Measurements from ENCODE around the gene VRK1. TPM values are rescaled to one million over a fixed set of nuclear protein-coding genes. Genes with fewer than 3 reads are reported as not detected.

The VRK1 gene
- total RNA-seq, 1 experiment from 2014 or later, result 26.5 TPM

- Histone ChIP-seq H3K9me3 (ENCODE audit: control insufficient read depth, insufficient read depth, low read depth, low read length) (no peaks in the 10 kb centered on the region), H3K4me3 (ENCODE audit: low read depth in 2 of 2, low read length in 2 of 2) (no peak overlapping the region), H3K36me3 (ENCODE audit: control insufficient read depth, insufficient read depth, low read length) (no peaks in the 10 kb centered on the region), H3K27ac (ENCODE audit: low read length) (no peak overlapping the region), H3K27me3 (ENCODE audit: control insufficient read depth, insufficient read depth, low read length) (no peaks in the 10 kb centered on the region), H3K4me1 (ENCODE audit: control insufficient read depth, insufficient read depth, low read length) (no peaks in the 10 kb centered on the region)
- DNase-seq (ENCODE audit: low read depth, low spot score) (no peak), ATAC-seq (no peak)
- in situ Hi-C loops (cut with HindIII; ENCODE audit: low pct_unique_long_range_greater_than_20kb, low sequenced_read_pairs), result no loop called here
- BruUV-seq (replicated peaks), result no TSS peak
- TF ChIP-seq REST (IDR thresholded peaks at IDR 0.05; ENCODE audit: insufficient read depth in 1 of 2, low read depth in 2 of 2, low read length in 1 of 2) (no peak), CTCF (IDR thresholded peaks at IDR 0.05) (no peak), SIN3A (IDR thresholded peaks at IDR 0.05; ENCODE audit: borderline replicate concordance, insufficient read depth, low read depth, low read length) (no peak), TCF7L2 (IDR thresholded peaks at IDR 0.05; ENCODE audit: low read depth, low read length) (no peak), POLR2AphosphoS5 (IDR thresholded peaks at IDR 0.05; ENCODE audit: low read depth, low read length) (no peak)
- POLR2A ChIA-PET, result no interaction called here
- intact Hi-C loops (cut with micrococcal nuclease; ENCODE audit: unreplicated experiment), result no loop called here
- CTCF ChIA-PET, result no interaction called here
Observed at GRCh38 chr14:96926001-96926400, 128.8 kb downstream of the VRK1 start.

DNA sequence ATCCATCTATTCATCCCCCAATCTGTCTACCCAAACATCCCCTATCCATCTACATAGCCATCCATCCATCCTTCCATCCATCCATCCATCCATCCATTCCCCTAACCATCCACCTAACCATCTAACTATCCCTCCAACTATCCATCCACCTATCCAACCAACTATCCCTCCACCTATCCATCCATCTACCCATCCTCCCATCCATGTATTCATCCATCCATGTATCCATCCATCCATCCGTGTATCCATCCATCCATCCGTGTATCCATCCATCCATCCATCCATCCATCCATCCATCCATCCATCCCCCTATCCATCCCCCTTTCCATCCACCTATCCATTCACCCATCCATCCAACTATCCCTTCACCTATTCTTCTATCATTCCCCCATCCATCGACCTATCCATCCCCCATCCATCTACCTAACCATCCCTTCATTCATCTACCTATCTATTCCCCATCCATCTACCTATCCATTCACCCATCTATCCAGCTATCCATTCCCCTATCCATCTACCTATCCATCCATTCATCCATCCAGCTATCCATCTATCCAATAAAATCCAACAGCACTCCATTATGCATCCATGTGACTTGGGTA is 131.7 kb downstream of the VRK1 start:
- BruUV-seq (replicated peaks), result no TSS peak

More for the DNA sequence above, 131.7 kb downstream of the VRK1 start:
- no peak for TF ChIP-seq TCF7L2 (IDR thresholded peaks at IDR 0.05; ENCODE audit: low read depth, low read length)
- no peak for TF ChIP-seq POLR2AphosphoS5 (IDR thresholded peaks at IDR 0.05; ENCODE audit: low read depth, low read length)
- no peak for TF ChIP-seq CTCF (IDR thresholded peaks at IDR 0.05)
- no peak for TF ChIP-seq REST (IDR thresholded peaks at IDR 0.05; ENCODE audit: insufficient read depth in 1 of 2, low read depth in 2 of 2, low read length in 1 of 2)
- no peak for TF ChIP-seq SIN3A (IDR thresholded peaks at IDR 0.05; ENCODE audit: borderline replicate concordance, insufficient read depth, low read depth, low read length)
- no peaks in the 10 kb centered on the region for H3K9me3 ChIP-seq (ENCODE audit: control insufficient read depth, insufficient read depth, low read depth, low read length)
- ATAC-seq (no peak), DNase-seq (ENCODE audit: low read depth, low spot score) (no peak)
- CTCF ChIA-PET, result no interaction called here
- H3K36me3 ChIP-seq (ENCODE audit: control insufficient read depth, insufficient read depth, low read length), result no peaks in the 10 kb centered on the region
- POLR2A ChIA-PET, result no interaction called here
- intact Hi-C loops (cut with micrococcal nuclease; ENCODE audit: unreplicated experiment), result no loop called here
- H3K4me3 ChIP-seq (ENCODE audit: low read depth in 2 of 2, low read length in 2 of 2), result no peak overlapping the region
- in situ Hi-C loops (cut with HindIII; ENCODE audit: low pct_unique_long_range_greater_than_20kb, low sequenced_read_pairs), result no loop called here
- H3K27ac ChIP-seq (ENCODE audit: low read length), result no peak overlapping the region
- H3K27me3 ChIP-seq (ENCODE audit: control insufficient read depth, insufficient read depth, low read length), result no peaks in the 10 kb centered on the region
- no peaks in the 10 kb centered on the region for H3K4me1 ChIP-seq (ENCODE audit: control insufficient read depth, insufficient read depth, low read length)

All from Panc1 (cell line).